Adrenal gland (tissue), 12 donors: Measurements from ENCODE around the gene IYD. TPM values are rescaled to one million over a fixed set of nuclear protein-coding genes. Genes with fewer than 3 reads are reported as not detected.

ENCODE experiments used
- DNase-seq, 7 donors: peaks; one replicate each; pipeline ENCODE4 v3.0.0-alpha.2; 2019 to 2020
- H3K27ac ChIP-seq, 5 donors: fragments of 200-600 bp; sonication (generic) in 4 of 5; 1 replicate in 3 of 5; 2 replicates in 2 of 5; pipeline versions ENCODE4 v1.5.1 to v1.8.0; 2016 to 2020; ENCODE audit warnings: mild to moderate bottlenecking in 1 of 5
- H3K27me3 ChIP-seq: fragments of 200-600 bp; 2 replicates; pipeline ENCODE4 v1.8.0; 2021
- H3K36me3 ChIP-seq, 2 donors: fragments of 200-600 bp; replicated peaks in 1 of 2; 1 replicate in 1 of 2; 2 replicates in 1 of 2; pipeline versions ENCODE4 v1.5.1 to v1.8.0; 2018 to 2022
- H3K4me1 ChIP-seq, 2 donors: fragments of 200-600 bp; replicated peaks in 1 of 2; 1 replicate in 1 of 2; 2 replicates in 1 of 2; pipeline versions ENCODE4 v1.5.1 to v1.8.0; 2018 to 2021
- H3K4me3 ChIP-seq, 4 donors: fragments of 200-600 bp; sonication (generic) in 3 of 4; one replicate each; pipeline ENCODE4 v1.5.1; 2016 to 2018
- H3K9me3 ChIP-seq, 3 donors: fragments of 200-600 bp; sonication (generic) in 1 of 3; replicated peaks in 1 of 3; 1 replicate in 2 of 3; 2 replicates in 1 of 3; pipeline versions ENCODE4 v1.5.1 to v1.8.0; 2016 to 2021
- CTCF ChIP-seq, 6 experiments: fragments of 450-650 bp in 4 of 6; fragments of 200-600 bp in 2 of 6; sonication (generic) in 1 of 6; IDR thresholded peaks; 1 replicate in 5 of 6; 2 replicates in 1 of 6; pipeline versions ENCODE4 v1.5.1 to v1.8.0; 2016 to 2021; ENCODE audit warnings: antibody characterized with exemption in 6 of 6, mild to moderate bottlenecking in 2 of 6, moderate library complexity in 1 of 6
- POLR2A ChIP-seq, 2 donors: fragments of 450-650 bp; IDR thresholded peaks; one replicate each; pipeline ENCODE4 v1.6.1; 2017; ENCODE audit warnings: antibody characterized with exemption in 2 of 2, mild to moderate bottlenecking in 2 of 2, moderate library complexity in 1 of 2
- WGBS, 4 donors: extraction: QIAGEN DNeasy Blood & Tissue Kit in 2 of 4; methylation state at CpG; one replicate each; pipeline versions ENCODE4 v1.1.5 to v1.1.7; 2013 to 2017; 5-methylcytosine and 5-hydroxymethylcytosine counted together
- intact Hi-C, 2 donors: fragments of 100-400 bp; cut with DNase I; formaldehyde crosslinking; loops; one replicate each; pipeline versions ENCODE4 v1.14.1 to v1.15.0; 2022 to 2023
- polyA plus RNA-seq, 3 donors: library from polyadenylated mRNA; stranded (reverse); fragments of 200-250 nt in 2 of 3; fragments of 350-450 nt in 1 of 3; fragmentation: Illumina TruSeq in 1 of 3; extraction: RNeasy Lipid Tissue Mini Kit (QIAGEN cat#74804) in 1 of 3; gene quantifications; one replicate each; pipeline ENCODE4 v1.2.3, GENCODE V29; 2013 to 2014
- total RNA-seq, 9 donors: library from RNA; depleted of rRNA in 4 of 9; stranded (reverse); fragments of >200 nt in 4 of 9; fragments of 120-200 nt in 1 of 9; fragmentation: NEBNext Ultra II Directional in 1 of 9; extraction: Animal tissue kit (Norgen Biotek cat#: 25700) in 1 of 9; gene quantifications; one replicate each; pipeline versions ENCODE4 v1.1.0 to v1.2.4, GENCODE V29; 2013 to 2023
- donor health status: healthy with polysubstance abuse.
- donor health status: Bipolar disorder and iron deficiency.
- donor health status: DM: yes; HTN: yes; CAD: no.
- donor health status: DM: no; HTN: no; CAD: no.
- donor health status: DM: no; HTN: no; CAD: no.
- donor health status: DM: yes; HTN: yes; CAD: no.

IYD gene
- total and polyA plus RNA-seq, 12 donors = 0.04 to 0.95 TPM; not detected in 10

GRCh38 chr6:150417899-150418826, 49.4 kb downstream of the IYD start:
- Histone ChIP-seq H3K9me3 (no peaks in the 10 kb centered on the region), H3K4me1 (no peaks in the 10 kb centered on the region), H3K4me3 (peak overlapping the region in 2 of 4 donors; percentile 13 to 42), H3K27me3 (no peaks in the 10 kb centered on the region), H3K27ac (peak overlapping the region in 2 of 5 donors; percentile 37 to 45), H3K36me3 (no peaks in the 10 kb centered on the region)
- peak in 5 of 7 donors; percentile 27 to 60 (median 42) for DNase-seq
- TF ChIP-seq CTCF (IDR thresholded peaks at IDR 0.05) (peak; percentile 54 to 80 (median 74)), POLR2A (IDR thresholded peaks at IDR 0.05) (no peak)
- intact Hi-C loops = loop anchor here (2.0 to 5.0 kb wide), 2 partner anchors 394 to 395 kb away; no protein-coding TSS in a partner anchor
- WGBS, 4 donors = 6 to 9% (median 7%) methylated on average over 12 of the region's 12 CpGs

DNA sequence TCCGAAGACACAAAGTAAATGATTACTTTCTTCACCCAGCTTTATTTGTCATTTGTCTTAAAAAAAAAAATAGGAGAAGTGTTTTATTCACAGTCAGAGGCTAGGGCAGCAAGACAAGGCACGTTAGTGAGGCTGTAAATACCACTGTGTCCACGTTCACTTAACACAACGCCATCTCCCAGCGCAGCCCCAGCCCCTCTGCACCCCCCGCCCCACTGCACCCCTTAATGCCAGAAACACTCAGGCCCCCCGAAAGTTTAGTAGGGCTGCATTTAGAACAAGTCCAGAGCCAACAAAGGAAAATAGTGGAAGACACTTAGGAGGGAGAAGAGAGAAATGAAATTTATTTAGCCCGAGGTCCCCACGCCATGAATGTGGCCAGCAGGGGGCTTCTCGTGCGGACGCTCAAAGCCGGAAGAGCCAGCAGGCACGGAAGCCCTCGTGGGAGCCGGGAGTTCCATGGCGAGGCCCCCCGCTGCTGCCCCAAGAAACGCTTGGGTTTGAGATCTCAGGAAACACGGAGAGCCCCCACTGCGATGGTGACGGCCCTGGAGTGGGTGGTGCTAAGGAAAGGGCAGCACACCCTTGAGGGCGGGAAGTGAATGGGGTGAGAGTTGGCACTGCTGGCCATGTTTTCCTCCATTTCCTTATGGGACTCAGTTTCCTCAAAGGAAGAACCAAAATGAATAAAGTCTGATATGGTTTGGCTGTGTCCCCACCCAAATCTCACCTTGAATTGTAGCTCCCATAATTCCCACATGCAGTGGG, 50.2 kb downstream of the IYD start:
- no peaks in the 10 kb centered on the region for H3K36me3 ChIP-seq
- peak overlapping the region in 2 of 5 donors; percentile 37 to 45 for H3K27ac ChIP-seq
- no peaks in the 10 kb centered on the region for H3K9me3 ChIP-seq
- 6 to 8% (median 7%) methylated on average over 22 to 23 of the region's 23 CpGs for WGBS, 4 donors
- H3K4me3 ChIP-seq = peak overlapping the region in 2 of 4 donors; percentile 13 to 42
- H3K4me1 ChIP-seq = no peaks in the 10 kb centered on the region
- no peak for TF ChIP-seq POLR2A (IDR thresholded peaks at IDR 0.05)
- peak; percentile 53 to 68 (median 61) for TF ChIP-seq CTCF (IDR thresholded peaks at IDR 0.05)
- no peaks in the 10 kb centered on the region for H3K27me3 ChIP-seq
- intact Hi-C loops = loop anchor here (2.0 to 5.0 kb wide), 2 partner anchors 393 to 394 kb away; no protein-coding TSS in a partner anchor
- DNase-seq = peak; percentile 43 to 79 (median 57)

DNA sequence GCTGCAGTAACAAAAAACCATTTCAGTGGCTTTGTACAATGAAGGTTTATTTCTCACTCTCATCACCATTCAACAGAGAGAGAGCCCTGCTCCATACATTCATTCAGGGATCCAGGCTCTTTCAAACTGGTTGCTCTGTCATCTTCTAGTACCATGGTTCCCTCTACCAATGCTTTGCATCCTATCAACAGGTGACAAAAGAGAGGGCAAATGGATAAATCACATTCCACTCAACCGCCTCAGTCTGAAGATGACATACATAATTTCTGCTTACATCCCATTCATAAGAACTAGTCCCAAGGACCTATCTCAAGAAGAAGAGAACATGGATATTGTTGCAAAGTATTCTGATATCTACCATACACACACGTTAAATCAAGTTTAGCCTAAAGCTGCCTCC, 51.6 kb downstream of the IYD start:
- Histone ChIP-seq H3K9me3 (no peaks in the 10 kb centered on the region), H3K27ac (no peak overlapping the region), H3K36me3 (no peaks in the 10 kb centered on the region), H3K27me3 (no peaks in the 10 kb centered on the region), H3K4me1 (no peaks in the 10 kb centered on the region), H3K4me3 (no peak overlapping the region)
- no peak for DNase-seq
- intact Hi-C loops = no loop called here
- no peak for TF ChIP-seq POLR2A (IDR thresholded peaks at IDR 0.05)
- no peak for TF ChIP-seq CTCF (IDR thresholded peaks at IDR 0.05)
- WGBS, 4 donors = 89 to 97% (median 95%) methylated on average over 2 of the region's 2 CpGs

DNA sequence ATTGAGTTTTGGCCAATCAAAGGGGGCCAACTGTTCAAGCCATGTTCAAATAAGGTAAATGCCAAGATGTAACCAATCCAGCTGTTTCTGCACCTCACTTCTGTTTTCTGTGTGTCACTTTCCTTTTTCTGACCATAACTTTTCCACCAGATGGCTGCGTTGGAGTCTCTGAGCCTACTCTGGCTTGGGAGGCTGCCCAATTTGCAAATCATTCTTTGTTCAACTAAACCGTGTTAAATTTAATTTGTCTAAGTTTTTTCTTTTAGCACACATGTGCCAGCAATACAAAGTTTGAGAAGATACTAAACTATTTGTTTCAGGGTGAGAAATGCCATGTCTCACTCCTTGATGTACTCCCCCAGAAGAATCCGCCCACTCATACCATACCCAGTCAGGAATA, 52.1 kb downstream of the IYD start:
- no peak overlapping the region for H3K4me3 ChIP-seq
- intact Hi-C loops = no loop called here
- no peaks in the 10 kb centered on the region for H3K4me1 ChIP-seq
- TF ChIP-seq CTCF (IDR thresholded peaks at IDR 0.05) = no peak
- no peak for TF ChIP-seq POLR2A (IDR thresholded peaks at IDR 0.05)
- H3K27ac ChIP-seq = no peak overlapping the region
- no peak for DNase-seq
- no peaks in the 10 kb centered on the region for H3K9me3 ChIP-seq
- no peaks in the 10 kb centered on the region for H3K36me3 ChIP-seq
- 75 to 84% (median 80%) methylated on average over 3 of the region's 3 CpGs for WGBS, 4 donors
- H3K27me3 ChIP-seq = no peaks in the 10 kb centered on the region
